GM18511 (cell line): ENCODE results near the gene SETD7.
A peak's percentile ranks its signal among the peaks of the same experiment; 100 is the strongest.

ENCODE experiments used
- ATAC-seq: cut with Tn5 transposase; IDR thresholded peaks from one replicate; pipeline ENCODE4 v1.9.1; 2021; ENCODE audit warnings: mild to moderate bottlenecking, moderate library complexity; ENCODE audit not compliant: unreplicated experiment

Gene SETD7

DNA sequence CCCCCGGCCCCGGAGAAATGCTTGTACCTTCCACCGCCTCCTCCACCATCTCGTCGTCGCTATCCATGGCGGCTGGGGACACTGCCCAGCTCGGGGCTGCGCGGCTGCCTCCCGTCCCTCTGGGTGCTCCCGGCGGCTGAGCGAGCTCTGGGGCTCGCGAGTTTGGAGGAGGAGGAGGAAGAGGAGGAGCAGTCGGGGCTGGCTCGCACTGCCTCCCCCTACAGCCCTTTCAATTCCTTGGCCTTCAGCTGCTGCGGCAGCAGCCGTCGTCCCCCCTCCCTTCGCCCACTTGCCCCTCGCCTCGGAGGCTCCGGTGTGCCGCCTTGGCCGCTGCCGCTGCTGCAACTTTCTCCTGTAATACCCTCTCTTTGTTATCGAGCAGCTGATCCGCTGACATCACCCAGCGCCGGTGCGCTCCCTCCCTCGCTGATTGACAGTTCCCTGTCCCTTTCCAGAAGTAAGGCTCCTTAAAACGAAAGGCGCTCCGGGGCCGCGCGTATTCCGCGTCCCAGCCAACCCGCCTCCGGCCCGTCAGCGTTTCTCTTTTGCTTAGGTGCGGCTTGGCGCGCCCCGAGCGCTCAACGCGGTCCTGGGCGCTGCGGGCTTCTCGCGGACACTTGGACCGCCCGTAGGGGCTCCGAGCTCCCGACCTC, at the start of gene SETD7:
SETD7 (minus strand) TSS at position 149 of the 653 bp plus-strand sequence; CDS start at position 67, 82 bp downstream.
- peak; percentile 37 for ATAC-seq

- no peak for ATAC-seq
Observed at GRCh38 chr4:139605516-139605915, 49.5 kb upstream of the SETD7 start.

DNA sequence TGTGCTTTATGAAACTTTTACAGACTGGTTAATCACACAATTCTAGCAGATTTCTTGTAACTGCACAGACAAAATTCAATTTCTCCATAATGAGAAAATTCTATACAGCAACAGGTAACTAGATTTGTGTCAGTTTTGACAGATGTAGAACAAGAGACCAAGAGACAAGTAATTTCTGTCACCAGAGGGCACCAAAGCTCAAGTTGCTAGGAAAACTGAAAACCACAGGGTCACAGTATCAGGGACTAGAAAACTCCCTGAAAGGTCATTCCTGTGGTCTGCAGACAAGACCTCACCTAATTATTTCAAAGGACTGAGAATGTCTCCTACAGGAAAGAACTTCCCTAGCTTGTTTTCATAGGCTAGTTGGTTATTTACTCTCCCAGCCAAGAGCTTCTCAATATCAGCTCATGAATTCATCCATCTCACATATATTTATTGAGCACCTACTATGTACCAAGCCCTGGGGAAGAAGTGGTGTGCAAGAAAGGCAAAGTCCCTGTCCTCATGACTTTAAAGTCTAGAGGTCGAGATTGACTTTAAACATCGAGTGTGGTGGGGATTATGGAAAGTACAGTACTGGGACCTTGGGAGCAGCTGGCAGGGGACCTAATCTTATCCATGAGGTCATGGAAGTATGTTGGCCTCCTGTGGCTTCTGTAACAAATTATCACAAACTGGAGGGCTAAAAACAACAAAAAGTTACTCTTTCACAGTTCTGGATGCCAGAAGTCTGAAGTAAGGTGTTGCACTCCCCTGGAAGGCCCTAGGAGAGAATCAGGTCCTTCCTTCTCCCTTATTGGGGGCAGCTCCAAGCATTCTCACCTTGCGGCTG, 47.8 kb upstream of the SETD7 start:
- ATAC-seq = peak; percentile 68

- ATAC-seq = no peak
Observed at GRCh38 chr4:139602776-139603360, 46.8 kb upstream of the SETD7 start.

GRCh38 chr4:139600662-139601061, 44.6 kb upstream of the SETD7 start:
- ATAC-seq = no peak

GRCh38 chr4:139599594-139600374, 43.8 kb upstream of the SETD7 start:
- no peak for ATAC-seq

- ATAC-seq = no peak
Observed at GRCh38 chr4:139599076-139599475, 43.1 kb upstream of the SETD7 start.

- no peak for ATAC-seq
Observed at GRCh38 chr4:139596684-139597279, 40.8 kb upstream of the SETD7 start.

DNA sequence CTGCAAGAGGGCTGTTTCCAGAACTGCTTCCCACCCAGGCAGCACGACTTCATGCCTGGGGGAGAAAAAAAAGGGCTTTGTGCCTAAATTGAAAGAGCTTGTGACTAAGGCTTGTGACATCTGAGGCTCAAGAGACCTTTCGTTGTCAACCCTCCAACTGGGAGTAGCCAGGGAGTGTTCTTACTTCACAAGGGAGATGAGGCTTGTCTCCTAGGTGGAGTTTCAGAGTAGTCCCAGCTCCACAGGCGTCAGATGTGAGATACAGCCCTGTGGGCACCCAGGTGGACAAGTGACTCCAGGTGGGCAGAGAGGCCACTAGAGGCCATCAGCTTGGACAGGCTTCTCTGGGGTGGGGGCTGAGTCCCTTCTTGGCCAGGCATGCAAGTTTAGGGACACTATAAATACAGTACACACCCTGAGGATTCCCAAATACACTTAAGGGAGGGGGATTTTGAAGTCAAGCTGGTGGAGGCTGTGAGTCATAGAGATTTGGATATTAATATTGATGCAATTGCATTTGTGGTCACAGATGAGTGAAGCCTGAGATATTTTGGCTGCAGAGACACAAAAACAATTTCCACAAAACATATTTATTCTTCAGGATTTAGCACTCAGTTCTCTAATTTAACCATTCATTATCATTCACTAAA, 40.1 kb upstream of the SETD7 start:
- no peak for ATAC-seq

DNA sequence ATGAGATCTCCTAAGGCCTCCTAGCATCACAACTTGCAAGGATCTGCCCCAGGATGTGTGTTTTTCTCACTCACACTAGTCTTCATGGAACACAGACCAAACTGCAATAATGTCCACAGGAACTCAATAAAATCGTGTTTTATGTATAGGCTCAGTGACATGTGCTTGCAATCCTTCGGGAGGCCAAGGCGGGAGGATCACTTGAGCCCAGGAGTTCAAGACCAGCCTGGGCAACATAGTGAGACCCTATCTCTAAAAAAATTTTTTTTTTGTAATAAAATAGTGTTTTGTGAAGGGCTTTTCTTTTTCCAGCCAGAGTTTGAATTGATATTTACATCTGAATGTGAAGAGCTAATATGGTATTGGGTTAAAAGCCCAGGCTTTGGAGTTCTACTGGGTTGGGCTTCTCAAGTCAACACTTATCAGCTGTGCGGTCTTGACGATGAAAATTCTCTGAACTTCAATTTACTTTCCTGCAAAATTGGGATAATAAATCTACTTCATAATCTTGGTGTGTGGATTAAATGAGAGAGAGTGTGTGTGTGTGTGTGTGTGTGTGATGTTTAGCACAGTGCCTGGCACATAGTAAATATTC, 38.7 kb upstream of the SETD7 start:
- no peak for ATAC-seq

DNA sequence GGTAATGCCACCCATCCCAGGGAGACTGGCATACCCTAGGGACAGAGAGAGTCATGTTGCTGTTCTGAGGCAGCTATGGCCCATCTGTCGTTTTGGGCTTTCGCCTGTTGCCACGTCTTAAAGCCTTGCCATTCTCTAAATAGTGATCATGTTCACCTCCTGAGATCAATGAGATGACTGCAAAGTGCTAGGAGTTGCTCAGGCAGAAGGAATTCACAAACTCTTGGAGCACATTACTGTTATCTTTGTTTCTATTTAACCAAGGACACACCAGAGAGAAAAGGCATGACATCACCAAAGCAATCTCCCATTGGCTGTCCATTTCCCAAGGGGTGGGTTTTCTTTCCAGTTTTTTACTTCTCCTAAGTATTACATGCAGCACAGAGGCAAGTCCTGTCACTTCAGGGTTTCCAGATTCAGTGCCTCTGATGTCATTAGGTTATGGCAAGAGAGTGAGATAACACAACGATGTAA, 37.1 kb upstream of the SETD7 start:
- no peak for ATAC-seq

DNA sequence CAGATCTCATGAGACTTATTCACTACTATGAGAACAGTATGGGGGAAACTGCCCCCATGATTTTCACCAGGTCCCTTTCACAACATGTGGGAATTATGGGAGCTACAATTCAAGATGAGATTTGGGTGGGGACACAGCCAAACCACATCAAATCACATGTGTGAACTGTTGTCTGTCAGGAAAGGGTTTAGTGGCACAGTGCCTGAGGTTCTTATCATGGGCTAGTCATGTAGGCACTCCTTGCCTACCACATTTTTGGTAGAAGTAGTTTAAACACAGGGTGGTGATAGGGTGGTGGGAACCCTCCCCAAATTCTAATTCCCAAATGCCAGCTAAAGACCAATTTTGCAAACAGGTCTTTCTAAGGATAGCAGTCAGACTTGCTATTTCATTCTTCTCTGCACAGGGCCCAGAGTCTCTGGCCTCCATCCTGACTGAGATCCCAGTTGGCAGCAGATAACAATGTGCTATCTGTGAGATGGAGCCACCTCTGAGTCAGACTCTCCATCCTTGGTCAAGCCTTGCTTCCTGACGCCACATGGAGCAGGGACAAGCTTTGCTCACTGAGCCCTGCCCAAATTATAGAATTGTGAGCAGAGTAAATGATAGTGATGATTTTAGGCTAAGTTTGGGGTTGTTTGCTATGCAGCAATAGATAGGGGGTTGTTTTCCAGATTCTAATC, 33.5 kb upstream of the SETD7 start:
- ATAC-seq = no peak

DNA sequence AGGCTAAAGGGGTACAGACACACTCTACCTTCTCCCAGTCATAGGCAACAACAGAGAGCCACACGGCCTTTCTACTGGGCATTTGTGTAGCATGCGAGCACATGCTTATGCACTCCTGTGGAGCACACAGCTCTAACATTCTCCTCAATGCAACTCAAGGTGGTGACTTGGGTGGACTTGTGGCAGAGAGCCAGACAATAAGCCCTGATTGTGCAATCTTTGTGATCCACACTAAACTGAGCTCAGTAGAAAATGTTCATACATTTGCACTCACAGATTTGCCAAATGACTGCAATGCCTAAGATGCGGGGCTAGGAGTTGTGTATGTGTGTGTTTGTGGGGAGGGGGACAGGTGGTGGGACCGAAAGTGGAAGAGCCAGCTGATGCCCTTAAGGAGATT, 31.4 kb upstream of the SETD7 start:
- no peak for ATAC-seq

DNA sequence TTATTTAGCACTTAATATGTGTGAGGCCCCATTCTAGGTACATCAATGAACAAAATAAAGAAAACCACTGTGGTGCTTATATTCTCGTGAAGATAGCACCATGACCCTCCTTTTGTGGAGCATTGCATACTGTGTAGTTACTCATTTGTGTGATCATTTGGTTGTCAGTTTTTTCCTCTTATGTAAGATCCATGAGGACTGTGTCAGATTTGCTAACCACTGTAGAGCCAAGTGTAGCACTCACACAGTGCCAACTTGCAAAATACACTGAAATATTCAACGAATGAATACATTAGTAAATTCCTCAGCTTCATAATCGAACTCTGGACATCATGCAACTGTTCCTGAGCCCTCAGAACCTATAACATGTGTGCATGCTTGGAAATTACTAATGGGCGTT, 29.5 kb upstream of the SETD7 start:
- no peak for ATAC-seq

GRCh38 chr4:139584784-139585183, 28.8 kb upstream of the SETD7 start:
- no peak for ATAC-seq

GRCh38 chr4:139584013-139584412, 28.0 kb upstream of the SETD7 start:
- ATAC-seq = no peak

- no peak for ATAC-seq
Observed at GRCh38 chr4:139582044-139582443, 26.0 kb upstream of the SETD7 start.

DNA sequence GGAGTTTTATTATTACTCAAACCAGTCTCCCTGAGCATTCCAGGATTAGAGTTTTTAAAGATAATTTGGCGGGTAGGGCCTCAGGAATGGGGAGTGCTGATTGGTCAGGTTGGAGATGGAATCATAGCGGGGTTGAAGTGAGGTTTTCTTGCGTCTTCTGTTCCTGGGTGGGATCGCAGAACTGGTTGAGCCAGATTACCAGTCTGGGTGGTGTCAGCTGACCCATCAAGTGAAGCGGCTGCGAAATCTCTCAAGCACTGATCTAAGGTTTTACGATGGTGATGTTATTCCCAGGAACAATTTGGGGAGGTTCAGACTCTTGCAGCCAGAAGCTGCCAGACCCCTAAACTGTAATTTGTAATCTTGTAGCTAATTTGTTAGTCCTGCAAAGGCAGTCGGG, 25.1 kb upstream of the SETD7 start:
- no peak for ATAC-seq

DNA sequence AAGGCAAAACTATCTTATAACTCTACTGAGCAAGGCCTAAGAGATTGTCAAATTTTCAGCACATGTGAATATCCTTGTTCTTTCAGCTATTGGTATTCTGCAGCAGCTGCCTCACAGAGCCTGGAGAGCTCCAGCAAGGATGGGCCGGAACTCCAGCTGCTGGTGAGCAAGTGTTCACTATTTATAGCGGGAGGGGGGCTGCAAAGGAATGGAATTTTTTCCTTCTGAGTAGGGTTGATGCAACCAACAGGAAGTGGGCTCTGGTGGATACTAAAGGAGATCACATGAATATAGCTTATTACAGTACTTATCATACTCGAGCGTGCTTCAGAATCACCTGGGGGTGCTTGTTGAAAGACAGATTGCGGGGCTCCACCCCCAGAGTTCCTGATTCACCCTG, 20.2 kb upstream of the SETD7 start:
- no peak for ATAC-seq
